ENCODE measurements around the gene SHH.

Gene SHH

DNA sequence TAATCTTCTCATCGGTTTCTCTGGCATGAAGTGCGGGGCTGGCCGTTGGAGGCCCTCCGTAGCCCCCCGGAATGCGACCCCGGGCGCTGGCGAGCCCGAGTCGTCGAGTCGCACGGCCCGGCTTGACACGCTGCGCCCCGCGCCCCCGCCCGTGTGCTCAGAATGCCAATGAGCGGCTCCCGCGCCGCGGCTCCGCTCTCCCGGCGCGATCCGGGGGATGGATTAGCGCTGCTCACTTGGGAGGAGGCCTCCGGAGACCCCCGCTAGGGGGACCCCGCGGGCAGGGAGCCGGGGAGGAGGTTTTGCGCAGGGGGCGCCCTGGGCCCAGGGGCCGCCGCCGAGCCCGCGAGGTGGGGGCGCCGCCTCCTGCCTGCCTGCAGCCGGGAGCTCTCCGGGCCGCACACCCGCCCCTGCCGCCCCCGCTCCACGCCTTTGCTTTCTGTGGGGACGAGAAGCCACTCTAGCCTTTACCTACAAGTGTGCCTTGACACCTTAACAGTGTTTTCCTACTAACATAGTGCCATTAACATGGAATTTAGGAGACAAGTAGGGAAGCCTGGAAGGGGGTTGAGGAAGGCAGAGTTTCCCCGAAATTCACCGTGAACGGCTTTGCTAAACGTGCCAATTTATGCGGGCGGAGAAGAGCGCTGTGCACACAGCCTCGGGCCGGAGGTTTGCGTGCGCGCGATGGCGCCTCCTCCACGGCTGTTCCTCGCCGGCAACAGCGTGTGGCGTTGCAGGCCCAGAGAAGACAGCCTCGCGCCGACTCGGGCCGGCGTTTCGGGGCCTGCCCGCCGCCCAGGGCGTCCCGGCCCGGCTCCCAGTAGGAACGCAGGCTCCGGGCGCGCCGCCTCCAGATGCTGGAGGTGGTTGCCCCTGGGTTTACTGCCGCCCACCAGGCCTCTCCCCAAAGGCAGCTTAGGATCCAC, 7.1 kb downstream of the SHH start:
- peak in 1 of 2 experiments; percentile 28 for DNase-seq

- no peak for DNase-seq
Measured at GRCh38 chr7:155804431-155804831, 7.8 kb downstream of the SHH start.

- DNase-seq = no peak
Measured at GRCh38 chr7:155803418-155804376, 8.6 kb downstream of the SHH start.

- DNase-seq = no peak
Measured at GRCh38 chr7:155802906-155803417, 9.3 kb downstream of the SHH start.

DNA sequence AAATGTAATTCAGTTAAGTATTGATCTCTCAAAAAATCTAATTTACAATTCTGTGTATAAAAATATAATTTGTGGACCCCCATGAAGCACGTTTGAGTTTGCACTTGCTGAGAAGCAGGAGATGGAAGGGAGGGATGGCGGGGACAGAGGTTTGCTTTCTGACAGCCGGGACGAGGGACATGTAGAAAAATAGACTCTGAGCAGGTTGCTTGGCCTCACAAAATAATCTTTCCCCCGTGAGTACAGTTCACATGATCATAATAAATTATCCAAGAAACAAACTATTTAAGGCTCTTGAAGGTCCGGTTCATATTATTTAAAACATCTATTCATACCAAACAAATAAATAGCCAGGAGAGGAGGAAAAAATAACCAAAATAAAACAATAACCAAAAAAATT, 10.0 kb downstream of the SHH start:
- no peak for DNase-seq

DNA sequence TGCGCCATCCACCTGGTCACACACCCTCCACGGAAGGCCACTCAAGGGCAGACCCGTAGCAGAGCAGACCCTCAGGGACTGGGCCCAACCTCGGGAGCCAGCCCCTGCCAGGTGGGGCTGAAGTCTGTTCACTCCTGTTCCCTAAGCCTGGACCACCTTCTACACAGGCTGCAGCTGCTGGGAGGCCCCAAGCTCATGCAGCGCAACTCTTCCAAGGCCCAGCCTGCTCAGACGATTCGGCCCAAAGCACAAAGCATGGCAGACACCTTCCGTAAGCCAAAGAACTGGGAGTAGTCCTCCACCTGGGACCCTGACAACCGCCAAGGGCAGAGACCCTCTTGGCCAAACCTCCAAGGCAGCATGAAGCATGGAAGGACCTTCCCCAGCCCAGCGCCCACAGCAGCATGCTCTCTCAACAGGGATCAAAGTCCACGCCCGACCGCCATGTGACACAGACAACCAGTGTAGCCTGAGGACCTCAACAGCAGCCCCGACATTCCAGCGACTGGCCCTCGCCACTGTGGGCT, 11.5 kb downstream of the SHH start:
- DNase-seq = no peak

GRCh38 chr7:155800301-155800700, 12.0 kb downstream of the SHH start:
- no peak for DNase-seq

GRCh38 chr7:155799514-155799913, 12.7 kb downstream of the SHH start:
- DNase-seq = no peak

DNA sequence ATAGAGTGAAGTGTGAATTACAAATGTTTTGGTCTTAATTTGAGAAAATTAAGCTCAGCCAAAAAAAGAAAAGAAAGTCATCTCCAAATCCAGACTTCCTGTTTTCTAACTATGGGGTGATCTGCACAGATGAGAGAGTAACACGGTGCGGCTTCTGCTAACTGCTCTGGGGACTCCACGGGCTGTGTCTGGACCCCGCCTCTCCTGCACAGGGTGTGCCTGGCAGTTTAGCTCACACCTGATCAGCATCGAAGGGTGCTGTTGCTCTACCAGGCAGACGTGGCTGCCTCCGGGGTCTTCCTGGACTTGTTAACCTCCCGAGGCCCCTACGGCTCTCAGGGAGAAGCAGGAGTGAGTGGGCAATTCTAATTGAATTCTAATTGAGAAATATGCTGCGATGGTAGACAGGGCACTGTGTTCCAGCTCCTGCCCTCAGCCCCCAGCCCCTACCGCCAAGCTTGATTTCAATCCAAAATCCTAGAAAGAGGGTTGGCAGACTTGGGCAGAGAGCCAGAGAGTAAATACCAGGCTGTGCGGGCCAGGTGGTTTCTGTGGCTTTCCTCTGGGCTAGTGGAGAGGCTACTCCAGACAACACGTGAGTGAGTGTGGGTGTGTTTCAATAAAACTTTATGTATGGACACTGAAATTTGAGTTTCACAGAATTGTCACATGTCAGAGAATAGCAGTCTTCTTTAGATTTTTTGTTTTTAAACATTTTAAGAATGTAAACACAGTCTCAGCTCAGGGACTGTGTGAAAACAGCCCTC, 13.4 kb downstream of the SHH start:
- DNase-seq = no peak

DNA sequence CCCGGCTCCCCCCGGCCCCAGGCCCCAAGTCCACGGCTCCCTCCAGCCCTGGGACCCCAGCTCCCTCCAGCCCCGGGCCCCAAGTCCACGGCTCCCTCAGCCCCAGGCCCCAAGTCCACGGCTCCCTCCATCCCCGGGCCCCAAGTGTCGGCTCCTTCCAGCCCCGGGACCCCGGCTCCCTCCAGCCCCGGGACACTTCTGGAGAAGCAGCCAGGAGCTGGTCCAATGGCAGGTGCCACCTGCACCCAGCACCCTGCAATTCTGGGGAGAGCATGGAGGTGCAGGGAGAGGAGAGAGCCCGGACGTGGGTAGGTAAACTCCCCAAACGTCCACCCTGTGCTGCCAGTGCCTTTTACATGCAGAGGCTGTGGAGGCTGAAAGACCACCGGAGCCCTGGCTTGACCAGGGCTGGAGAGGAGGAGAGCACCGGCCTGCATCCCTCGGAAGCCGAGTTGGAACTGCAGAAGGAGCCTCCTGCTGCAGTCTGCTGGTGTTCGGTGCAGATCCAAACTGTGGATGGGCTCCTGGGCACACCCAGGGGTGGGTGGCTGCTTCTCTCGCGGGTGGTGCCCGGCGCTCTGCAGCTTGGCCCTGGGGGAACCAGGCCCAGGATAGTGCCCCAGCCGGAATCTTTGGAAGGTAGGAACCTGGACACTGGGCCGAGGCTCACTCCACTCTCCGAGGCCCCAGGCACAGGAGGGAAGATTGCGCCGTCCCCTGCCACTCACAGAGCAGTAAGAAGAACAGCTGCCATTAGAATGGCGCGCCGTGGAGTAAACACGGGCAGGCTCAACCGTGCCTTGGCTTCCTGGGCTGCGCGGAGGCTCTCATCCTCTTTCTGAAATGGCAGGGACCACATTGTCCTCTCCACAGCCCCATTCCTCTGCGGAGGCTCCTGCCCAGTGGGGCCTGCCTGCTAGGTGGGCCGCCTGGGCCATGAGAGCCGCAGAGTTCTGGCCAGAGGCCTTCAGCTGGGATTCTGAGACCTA, 14.7 kb downstream of the SHH start:
- no peak for DNase-seq

GRCh38 chr7:155796381-155797261, 15.6 kb downstream of the SHH start:
- DNase-seq = peak in 1 of 2 experiments; percentile 33

- no peak for DNase-seq
Measured at GRCh38 chr7:155795951-155796350, 16.3 kb downstream of the SHH start.

DNA sequence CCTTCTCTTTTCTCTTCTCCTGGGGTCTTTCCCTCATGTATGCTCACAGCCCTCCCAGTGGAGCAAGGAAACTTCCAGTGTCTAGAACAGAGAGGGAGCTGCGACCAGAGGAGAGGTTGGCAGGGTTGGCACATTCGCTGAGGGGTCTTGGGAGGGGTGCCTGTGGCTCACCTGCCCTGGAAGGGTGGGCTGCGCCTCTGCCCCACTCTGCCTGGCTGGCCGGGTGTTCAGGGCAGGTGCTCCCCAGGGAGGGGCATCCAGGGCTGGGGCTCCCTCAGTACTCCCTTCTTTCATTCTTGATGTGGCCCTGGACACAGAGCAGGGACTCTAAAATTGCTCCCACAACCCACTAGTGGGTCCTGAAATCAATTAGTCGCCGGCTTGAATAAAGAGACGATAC, 16.9 kb downstream of the SHH start:
- DNase-seq = no peak

DNA sequence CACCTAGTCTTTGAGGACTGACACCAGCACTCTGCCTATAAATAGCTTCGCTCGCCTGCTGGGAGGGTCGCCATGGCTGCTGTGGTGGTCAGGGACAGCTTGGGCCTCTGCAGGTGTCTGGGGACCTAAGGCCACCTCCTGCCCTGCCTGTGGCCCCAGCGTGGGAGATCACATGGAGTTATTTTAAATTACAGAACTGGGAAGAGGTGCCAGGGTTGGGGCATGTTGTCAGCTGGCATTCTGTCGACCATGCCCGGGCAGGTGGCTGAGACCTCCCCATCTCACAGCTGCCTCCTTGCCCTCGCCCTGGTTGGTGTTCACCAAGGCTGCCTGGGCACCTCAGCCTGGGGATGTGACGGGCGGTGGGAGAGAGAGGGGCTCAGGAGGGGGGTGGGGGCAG, 18.1 kb downstream of the SHH start:
- no peak for DNase-seq

- no peak for DNase-seq
Measured at GRCh38 chr7:155793720-155794119, 18.5 kb downstream of the SHH start.

- DNase-seq = no peak
Measured at GRCh38 chr7:155792999-155793560, 19.2 kb downstream of the SHH start.

GRCh38 chr7:155792315-155792960, 19.8 kb downstream of the SHH start:
- DNase-seq = no peak

DNA sequence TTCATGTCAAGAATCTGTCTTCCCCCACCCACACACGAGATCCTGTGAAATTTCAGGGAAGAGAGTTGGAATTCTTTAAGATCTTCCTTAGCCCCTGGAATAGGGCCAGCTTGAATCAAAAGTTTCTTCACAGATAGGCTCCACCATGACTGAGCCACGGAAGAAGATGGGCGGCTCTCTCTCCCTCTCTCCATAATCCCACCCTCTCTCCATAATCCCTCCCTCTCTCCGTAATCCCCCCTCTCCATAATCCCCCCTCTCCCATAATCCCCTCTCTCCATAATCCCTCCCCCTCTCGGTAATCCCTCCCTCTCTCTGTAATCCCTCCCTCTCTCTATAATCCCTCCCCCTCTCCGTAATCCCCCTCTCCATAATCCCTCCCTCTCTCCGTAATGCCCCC, 20.4 kb downstream of the SHH start:
- no peak for DNase-seq

- DNase-seq = no peak
Measured at GRCh38 chr7:155791214-155791737, 21.0 kb downstream of the SHH start.

Measured in NCI-H446 (cell line).